GM12878 (cell line): ENCODE results near the gene LAD1. TPM values are rescaled to one million over a fixed set of nuclear protein-coding genes. Genes with fewer than 3 reads are reported as not detected.
A peak's percentile ranks its signal among the peaks of the same experiment; 100 is the strongest.

Source experiments
- ATAC-seq: fragments of 200-7000 bp; cut with Tn5 transposase; 3 replicates; pipeline ENCODE4 v1.9.1; 2020; ENCODE audit warnings: mild to moderate bottlenecking, moderate library complexity
- BruUV-seq: library from RNA; stranded (reverse); fragments of 400-500 nt; replicated peaks from 2 replicates; lab custom pipeline; 2021; lab: Mats Ljungman, UMichigan
- CTCF ChIA-PET: fragments of 300-600 bp; sonication (Branson Sonifier 250); formaldehyde crosslinking; extraction: SDS; loops from one replicate; lab custom pipeline; 2021; ENCODE audit warnings: inconsistent platforms; lab: Yijun Ruan, JAX
- POLR2A ChIA-PET: fragments of 350-600 bp; formaldehyde crosslinking; extraction: SDS; loops from one replicate; lab custom pipeline; 2021; ENCODE audit warnings: inconsistent platforms; lab: Charles Lee
- RAD21 ChIA-PET: fragments of 300-600 bp; sonication (Branson Sonifier 250); formaldehyde crosslinking; loops from one replicate; lab custom pipeline; 2023; ENCODE audit warnings: antibody characterized with exemption; ENCODE audit not compliant: unreplicated experiment; lab: Charles Lee
- SMC1A ChIA-PET: fragments of 300-600 bp; sonication (Branson Sonifier 250); formaldehyde crosslinking; loops from one replicate; lab custom pipeline; 2023; ENCODE audit not compliant: unreplicated experiment, uncharacterized antibody; lab: Charles Lee
- DNase-seq: peaks from one replicate; pipeline ENCODE4 v3.0.0-alpha.2; 2011; ENCODE audit warnings: low read depth, low spot score
- FAIRE-seq: peaks from 3 replicates; lab custom pipeline; 2011; peaks lifted over from hg19 to GRCh38; lab: Jason Lieb, UNC
- H2AFZ ChIP-seq: 2 replicates; pipeline ENCODE4 v1.6.0; 2011; ENCODE audit warnings: low read depth, low read length, control low read depth; ENCODE audit not compliant: control insufficient read depth
- H3K27ac ChIP-seq: 2 replicates; pipeline ENCODE4 v1.5.1; 2011; ENCODE audit warnings: control low read depth; ENCODE audit not compliant: control insufficient read depth, insufficient read depth
- H3K27me3 ChIP-seq, 2 experiments: replicated peaks in 1 of 2; 2 replicates each; pipeline versions ENCODE4 v1.6.0 to v1.6.1; 2011; ENCODE audit warnings: low read length in 1 of 2; ENCODE audit not compliant: control insufficient read depth in 2 of 2, insufficient read depth in 2 of 2
- H3K36me3 ChIP-seq, 2 experiments: 2 replicates each; pipeline ENCODE4 v1.5.1; 2011; ENCODE audit warnings: low read length in 1 of 2; ENCODE audit not compliant: control insufficient read depth in 2 of 2, insufficient read depth in 2 of 2
- H3K4me1 ChIP-seq: 2 replicates; pipeline ENCODE4 v1.6.1; 2011; ENCODE audit warnings: mild to moderate bottlenecking, low read length, moderate library complexity, mixed read lengths; ENCODE audit not compliant: control insufficient read depth, insufficient read depth
- H3K4me2 ChIP-seq: 2 replicates; pipeline ENCODE4 v1.6.0; 2011; ENCODE audit warnings: control low read depth; ENCODE audit not compliant: control insufficient read depth, insufficient read depth
- H3K4me3 ChIP-seq: fragments of 200-600 bp; sonication (generic); 2 replicates; pipeline ENCODE4 v1.5.1; 2016
- H3K79me2 ChIP-seq: 2 replicates; pipeline ENCODE4 v1.6.0; 2011; ENCODE audit warnings: low read length; ENCODE audit not compliant: control insufficient read depth, insufficient read depth
- H3K9ac ChIP-seq: 2 replicates; pipeline ENCODE4 v1.8.0; 2011; ENCODE audit warnings: low read length, control low read depth, mixed read lengths; ENCODE audit not compliant: control insufficient read depth, insufficient read depth
- H3K9me3 ChIP-seq: replicated peaks from 3 replicates; pipeline ENCODE4 v1.5.1; 2011; ENCODE audit warnings: mild to moderate bottlenecking, low read length; ENCODE audit not compliant: control insufficient read depth, insufficient read depth
- H4K20me1 ChIP-seq: 2 replicates; pipeline ENCODE4 v1.6.0; 2011; ENCODE audit not compliant: control insufficient read depth, insufficient read depth
- ZSCAN29 ChIP-seq: fragments of 450-650 bp; IDR thresholded peaks from 2 replicates; pipeline ENCODE4 v1.6.1; 2017; ENCODE audit warnings: mild to moderate bottlenecking, moderate library complexity
- WGBS: methylation state at CpG from one replicate; pipeline ENCODE4 v1.1.6; 2016; ENCODE audit warnings: low lambda C conversion rate; ENCODE audit not compliant: insufficient replicate concordance, insufficient coverage; ENCODE audit errors: missing lambda C conversion rate; 5-methylcytosine and 5-hydroxymethylcytosine counted together
- in situ Hi-C: fragments of 300-500 bp; cut with MboI; formaldehyde crosslinking; loops from 9 replicates; pipeline ENCODE4 v1.14.3; 2018; ENCODE audit warnings: mixed read lengths
- intact Hi-C: fragments of 100-400 bp; cut with micrococcal nuclease; formaldehyde crosslinking; loops from one replicate; pipeline ENCODE4 v1.14.2; 2022; ENCODE audit not compliant: unreplicated experiment
- polyA plus RNA-seq, 11 experiments: library from polyadenylated mRNA; depleted of rRNA in 4 of 11; unstranded in 6 of 11; stranded (reverse) in 5 of 11; fragments of >200 nt; fragmentation: Nextera tagmentation in 4 of 11; fragmentation: Illumina TruSeq in 1 of 11; extraction: Ambion mirVana in 4 of 11; extraction: Trizol in 1 of 11; gene quantifications; 1 replicate in 1 of 11; 2 replicates in 10 of 11; pipeline versions ENCODE4 v1.2.1 to v1.2.3, GENCODE V29; 2011 to 2016; ENCODE audit warnings: inconsistent platforms in 2 of 11, missing spikeins in 2 of 11, low read depth in 1 of 11
- total RNA-seq, 4 experiments: library from RNA; depleted of rRNA in 3 of 4; stranded (reverse); fragments of >200 nt in 3 of 4; fragmentation: Illumina TruSeq in 1 of 4; extraction: Trizol in 1 of 4; gene quantifications; 2 replicates each; pipeline versions ENCODE4 v1.2.1 to v1.2.3, GENCODE V29; 2013 to 2021
- TF ChIP-seq, protein P1 (sequence below): fragments of 450-650 bp; IDR thresholded peaks from 2 replicates; pipeline ENCODE4 v1.6.1; 2016; ENCODE audit warnings: mild to moderate bottlenecking
- TF ChIP-seq, protein P2 (sequence below), 3 experiments: IDR thresholded peaks in 2 of 3; conservative IDR thresholded peaks in 1 of 3; 2 replicates each; pipeline ENCODE4 v1.5.1; 2011; ENCODE audit warnings: low read depth in 3 of 3, low read length in 3 of 3, mild to moderate bottlenecking in 3 of 3, control low read depth in 2 of 3, moderate library complexity in 2 of 3, inconsistent platforms in 1 of 3, mixed read lengths in 1 of 3; ENCODE audit not compliant: control insufficient read depth in 2 of 3, insufficient read depth in 1 of 3; ENCODE audit errors: extremely low read depth in 1 of 3

The LAD1 gene
- total and polyA plus RNA-seq, 10 of the 15 experiments (the other 5 are each of a cell fraction or from before 2014, with no cell fraction given) = 0.05 to 0.48 (median 0.32) TPM; not detected in 3

DNA sequence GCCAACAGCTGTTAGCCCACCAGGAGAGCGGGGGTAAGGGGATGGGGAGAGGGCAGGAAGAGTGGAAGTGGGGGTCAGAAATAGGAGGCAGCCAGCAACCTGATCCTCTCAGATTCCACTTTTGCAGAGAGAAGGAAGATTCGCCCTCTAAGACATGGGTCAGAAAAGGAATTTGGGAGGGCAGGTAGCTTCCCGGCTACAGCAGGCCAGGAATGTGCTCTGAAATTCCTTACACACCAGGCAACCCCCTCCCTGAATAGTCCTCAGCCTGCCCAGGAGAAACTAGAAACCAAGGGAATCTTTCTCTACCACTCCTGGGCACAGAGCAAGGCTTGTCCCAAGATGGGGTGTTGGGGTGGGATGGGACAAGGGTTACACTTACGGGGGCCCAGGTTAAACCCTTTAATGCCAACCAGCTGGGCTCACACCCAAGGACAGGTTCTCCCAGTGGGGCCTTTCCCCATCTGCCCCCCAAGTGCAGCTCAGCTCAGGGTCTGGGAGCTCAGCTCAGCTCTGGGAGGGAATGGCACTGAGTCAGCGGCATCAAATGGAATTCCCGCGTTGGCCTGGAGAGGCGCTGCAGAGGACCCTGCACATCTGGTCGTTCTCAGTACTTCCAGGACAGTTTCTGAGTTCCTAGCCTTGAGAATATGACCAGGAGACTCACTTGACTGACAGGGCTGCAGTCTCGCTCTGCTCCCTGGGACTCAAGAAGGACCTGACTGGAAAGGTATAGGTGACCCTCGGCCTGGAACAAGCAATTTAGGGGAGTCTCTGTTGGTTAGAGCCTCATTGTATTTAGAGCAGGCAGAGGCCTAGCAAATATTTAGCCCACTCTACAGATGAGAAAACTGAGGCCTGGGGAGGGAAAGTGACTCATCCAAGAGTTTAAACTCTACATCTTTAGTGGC is 22.4 kb downstream of the LAD1 start:
- Histone ChIP-seq H3K4me1 (no peaks in the 10 kb centered on the region), H4K20me1 (no peaks in the 10 kb centered on the region; the same call in 1 of the 2 replicates), H3K36me3 (no peaks in the 10 kb centered on the region), H3K27ac (no peak overlapping the region), H3K9me3 (no peaks in the 10 kb centered on the region), H3K79me2 (no peaks in the 10 kb centered on the region), H3K4me3 (no peak overlapping the region), H3K4me2 (no peak overlapping the region), H3K9ac (no peak overlapping the region), H3K27me3 (peaks cover 0 to 4% of the 10 kb centered on the region in 2 experiments; a peak in 3 of 4 replicates), H2AFZ (no peak overlapping the region)
- 25% methylated on average over 11 of the region's 11 CpGs for WGBS
- CTCF ChIA-PET = interaction anchor here (0.6 to 2.2 kb wide), 10 partner anchors 7 to 134 kb away, joined by 3 to 8 read pairs (median 3); no protein-coding TSS in a partner anchor
- no peak for DNase-seq
- TF ChIP-seq ZSCAN29 = no peak
- TF ChIP-seq, protein P1, sequence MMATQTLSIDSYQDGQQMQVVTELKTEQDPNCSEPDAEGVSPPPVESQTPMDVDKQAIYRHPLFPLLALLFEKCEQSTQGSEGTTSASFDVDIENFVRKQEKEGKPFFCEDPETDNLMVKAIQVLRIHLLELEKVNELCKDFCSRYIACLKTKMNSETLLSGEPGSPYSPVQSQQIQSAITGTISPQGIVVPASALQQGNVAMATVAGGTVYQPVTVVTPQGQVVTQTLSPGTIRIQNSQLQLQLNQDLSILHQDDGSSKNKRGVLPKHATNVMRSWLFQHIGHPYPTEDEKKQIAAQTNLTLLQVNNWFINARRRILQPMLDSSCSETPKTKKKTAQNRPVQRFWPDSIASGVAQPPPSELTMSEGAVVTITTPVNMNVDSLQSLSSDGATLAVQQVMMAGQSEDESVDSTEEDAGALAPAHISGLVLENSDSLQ = 0 out of 2 replicates have a peak, but pooled peaks have one; percentile 25
- TF ChIP-seq, protein P2, sequence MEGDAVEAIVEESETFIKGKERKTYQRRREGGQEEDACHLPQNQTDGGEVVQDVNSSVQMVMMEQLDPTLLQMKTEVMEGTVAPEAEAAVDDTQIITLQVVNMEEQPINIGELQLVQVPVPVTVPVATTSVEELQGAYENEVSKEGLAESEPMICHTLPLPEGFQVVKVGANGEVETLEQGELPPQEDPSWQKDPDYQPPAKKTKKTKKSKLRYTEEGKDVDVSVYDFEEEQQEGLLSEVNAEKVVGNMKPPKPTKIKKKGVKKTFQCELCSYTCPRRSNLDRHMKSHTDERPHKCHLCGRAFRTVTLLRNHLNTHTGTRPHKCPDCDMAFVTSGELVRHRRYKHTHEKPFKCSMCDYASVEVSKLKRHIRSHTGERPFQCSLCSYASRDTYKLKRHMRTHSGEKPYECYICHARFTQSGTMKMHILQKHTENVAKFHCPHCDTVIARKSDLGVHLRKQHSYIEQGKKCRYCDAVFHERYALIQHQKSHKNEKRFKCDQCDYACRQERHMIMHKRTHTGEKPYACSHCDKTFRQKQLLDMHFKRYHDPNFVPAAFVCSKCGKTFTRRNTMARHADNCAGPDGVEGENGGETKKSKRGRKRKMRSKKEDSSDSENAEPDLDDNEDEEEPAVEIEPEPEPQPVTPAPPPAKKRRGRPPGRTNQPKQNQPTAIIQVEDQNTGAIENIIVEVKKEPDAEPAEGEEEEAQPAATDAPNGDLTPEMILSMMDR (IDR thresholded peaks at IDR 0.05 in 2 of 3, conservative IDR thresholded peaks at IDR 0.05 in 1 of 3; ENCODE audit: control insufficient read depth in 2 of 3, extremely low read depth in 1 of 3, insufficient read depth in 1 of 3, low read depth in 3 of 3, low read length in 3 of 3) = peak; percentile 42 to 74 (median 71)
- no peak for FAIRE-seq
- RAD21 ChIA-PET = interaction anchor here (1.6 kb wide), 1 partner anchor 33 kb away, joined by 3 read pairs; no protein-coding TSS in a partner anchor
- SMC1A ChIA-PET = no interaction called here
- no TSS peak for BruUV-seq
- intact Hi-C loops (no loop called here), in situ Hi-C loops (no loop called here)
- POLR2A ChIA-PET = interaction anchor here (0.6 kb wide), 1 partner anchor 244 kb away, joined by 5 read pairs; no protein-coding TSS in a partner anchor
- ATAC-seq = peak; percentile 89
